ENCODE measurements around the gene TMEM236. TPM values are rescaled to one million over a fixed set of nuclear protein-coding genes. Genes with fewer than 3 reads are reported as not detected.

TMEM236 gene
- total RNA-seq, 1 donor from 2014 or later: 0.43 TPM

DNA sequence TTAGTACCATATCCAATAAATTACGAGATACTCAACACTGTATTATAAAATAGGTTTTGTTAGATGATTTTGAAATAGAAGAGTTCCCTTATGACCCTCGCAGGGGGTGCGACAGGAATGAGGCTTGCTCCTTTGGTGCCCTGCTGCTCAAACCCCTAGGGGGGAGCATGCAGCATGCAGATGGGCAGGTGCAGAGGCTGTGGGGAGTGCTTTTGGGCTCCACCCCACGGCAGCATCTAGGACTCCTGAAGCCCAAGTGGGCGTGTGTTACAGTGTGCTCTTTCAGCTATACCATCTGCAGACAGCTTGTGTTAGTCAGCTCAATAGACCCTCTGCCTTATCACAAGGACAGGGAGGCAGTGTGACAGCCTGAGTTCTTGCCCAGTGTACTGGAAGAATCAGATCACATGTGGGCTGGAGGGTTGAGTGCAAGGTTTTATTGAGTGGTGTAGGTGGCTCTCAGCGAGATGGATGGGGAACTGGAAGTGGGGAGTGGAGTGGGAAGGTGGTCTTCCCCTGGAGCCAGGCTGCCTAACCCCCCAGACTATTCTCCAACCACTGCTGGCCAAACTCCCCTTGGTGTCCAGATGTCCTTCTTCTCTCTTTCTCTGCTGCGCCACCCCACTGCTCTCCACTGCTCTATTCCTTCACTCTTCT is 54.0 kb downstream of the TMEM236 start:
- ATAC-seq (ENCODE audit: poor library complexity) (peak; percentile 50), DNase-seq (no peak)
- intact Hi-C loops (cut with DNase I): no loop called here

DNA sequence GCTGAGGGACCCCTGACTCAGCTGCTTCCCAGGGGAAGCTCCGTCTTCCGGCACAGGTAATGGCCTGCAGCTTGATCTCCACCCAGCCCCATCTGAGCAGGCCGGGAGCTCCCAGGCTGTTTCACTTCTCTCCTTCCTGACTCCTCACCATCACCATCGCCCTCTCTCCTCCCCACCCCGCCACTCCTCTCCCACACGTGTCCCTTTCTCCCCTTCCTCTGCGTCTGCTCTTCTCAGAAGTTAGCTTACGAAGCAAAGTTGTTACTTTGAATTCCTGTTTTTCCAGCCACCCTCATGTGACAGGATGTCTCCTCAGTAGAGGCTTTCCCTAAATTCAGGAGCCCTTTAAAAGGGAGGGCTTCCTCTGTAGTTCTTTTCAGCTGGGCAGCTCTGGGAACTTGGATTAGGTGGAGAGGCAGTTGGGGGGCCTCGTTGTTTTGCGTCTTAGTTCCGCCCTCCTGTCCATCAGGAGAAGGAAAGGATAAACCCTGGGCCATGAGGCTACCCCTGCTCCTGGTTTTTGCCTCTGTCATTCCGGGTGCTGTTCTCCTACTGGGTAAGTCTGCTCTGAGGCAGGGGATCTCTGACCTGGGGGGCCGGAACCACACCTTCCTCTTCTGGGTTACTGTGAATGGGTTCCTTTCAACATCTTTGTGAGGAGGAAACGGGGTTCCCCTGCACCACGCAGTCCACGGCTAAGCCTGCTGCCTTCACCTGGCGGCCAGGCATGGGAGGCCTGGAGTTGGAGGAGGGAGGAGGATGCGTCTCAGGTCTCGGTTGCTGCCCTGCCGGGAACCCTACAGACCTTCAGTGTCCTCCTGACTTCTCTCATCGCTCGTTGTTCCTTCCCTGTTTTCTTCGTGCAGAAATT is 57.2 kb downstream of the TMEM236 start, which contains the start of gene MRC1:
TSS of gene MRC1 (plus strand) at position 378 of the 871 bp plus-strand sequence. CDS start at position 496, 118 bp downstream.
- DNase-seq (peak; percentile 57), ATAC-seq (ENCODE audit: poor library complexity) (peak; percentile 68)
- intact Hi-C loops (cut with DNase I): no loop called here

DNA sequence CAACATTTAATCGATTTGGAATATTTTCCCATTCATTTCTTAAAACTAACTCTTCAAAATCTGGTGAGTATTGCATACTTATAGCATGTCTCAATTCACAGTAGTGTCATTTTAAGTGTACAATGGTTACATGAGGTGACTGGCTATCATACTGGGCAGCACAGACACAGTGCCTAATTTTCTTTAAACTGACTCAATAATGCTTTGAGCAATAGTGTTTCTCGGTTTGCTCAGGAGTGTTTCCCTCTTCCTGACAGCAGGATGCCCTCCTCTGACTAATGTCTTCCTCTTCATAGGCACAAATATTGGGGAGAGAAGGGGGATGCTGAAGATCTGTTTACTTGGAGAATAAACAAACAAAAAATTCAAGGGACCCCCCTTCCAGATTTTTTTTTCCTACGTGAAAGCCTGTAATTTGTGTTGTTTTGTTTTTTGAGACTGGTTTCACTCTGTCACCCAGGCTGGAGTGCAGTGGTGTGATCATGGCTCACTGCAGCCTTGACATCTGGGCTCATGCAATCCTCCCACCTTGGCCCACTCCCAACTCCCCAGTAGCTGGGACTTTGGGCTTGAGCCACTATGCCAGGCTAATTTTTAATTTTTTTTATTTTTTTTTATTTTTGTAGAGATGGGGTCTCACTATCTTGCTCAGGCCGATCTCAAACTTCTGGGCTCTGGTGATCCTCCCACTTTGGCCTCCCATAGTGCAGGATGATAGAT is 59.3 kb downstream of the TMEM236 start:
- ATAC-seq (ENCODE audit: poor library complexity) (no peak), DNase-seq (no peak)
- intact Hi-C loops (cut with DNase I): no loop called here

DNA sequence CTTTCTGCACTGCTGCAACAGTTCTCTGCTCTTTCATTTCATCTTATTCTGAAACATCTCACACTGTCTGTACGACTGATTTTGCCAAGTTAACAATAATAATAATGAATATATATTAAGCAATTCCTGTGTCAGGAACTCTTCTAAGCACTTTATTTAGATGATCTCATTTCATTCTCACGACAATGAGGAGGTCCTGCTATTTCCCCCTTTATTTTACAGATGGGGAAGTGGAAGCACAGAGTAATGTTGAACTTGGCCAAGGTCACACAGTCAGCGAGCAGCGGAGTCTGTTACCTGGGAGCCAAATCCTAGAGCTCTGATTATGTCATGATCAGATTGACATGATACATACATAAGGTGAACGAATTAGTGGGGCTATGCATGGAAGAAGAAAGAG is 63.0 kb downstream of the TMEM236 start:
- DNase-seq (no peak), ATAC-seq (ENCODE audit: poor library complexity) (no peak)
- intact Hi-C loops (cut with DNase I): no loop called here

DNA sequence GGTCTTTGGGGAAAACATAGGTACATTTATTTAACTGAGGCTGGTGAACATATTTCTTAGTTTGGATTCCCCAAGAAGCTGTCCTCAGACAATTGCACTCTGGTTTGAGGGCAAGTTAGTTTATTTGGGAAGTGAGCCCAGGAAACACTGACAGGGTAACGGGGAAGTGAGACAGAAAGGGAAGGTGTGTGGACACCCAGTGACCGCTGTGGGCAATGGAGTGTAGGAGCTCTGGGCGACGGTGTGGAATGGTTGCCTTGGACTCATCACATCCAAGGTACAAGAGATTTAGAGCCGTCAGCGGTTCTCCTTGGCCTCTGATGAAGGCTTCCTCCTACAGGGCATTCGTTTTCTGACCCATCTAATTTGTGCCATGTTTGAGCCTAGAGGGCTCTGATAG is 64.2 kb downstream of the TMEM236 start:
- ATAC-seq (ENCODE audit: poor library complexity) (peak; percentile 38), DNase-seq (no peak)
- intact Hi-C loops (cut with DNase I): no loop called here

DNA sequence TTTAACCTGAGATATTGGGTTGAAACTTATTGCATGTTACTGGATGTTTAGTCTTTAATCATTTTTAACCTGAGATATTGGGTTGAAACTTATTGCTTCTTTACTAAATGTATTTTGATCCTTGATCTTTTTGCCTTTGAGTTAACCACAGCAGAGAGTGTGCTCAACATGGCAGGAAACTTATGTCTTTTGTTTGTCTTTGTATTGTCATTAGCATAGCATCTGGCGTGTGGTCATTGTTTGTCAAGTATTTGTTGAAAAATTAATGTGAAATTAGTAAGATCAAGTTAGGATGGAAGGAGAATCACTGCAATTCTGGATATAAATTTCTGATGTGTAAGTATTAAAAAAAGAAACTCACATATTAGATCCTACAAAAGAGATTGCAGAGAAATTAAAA is 65.3 kb downstream of the TMEM236 start:
- ATAC-seq (ENCODE audit: poor library complexity) (no peak), DNase-seq (no peak)
- intact Hi-C loops (cut with DNase I): no loop called here

DNA sequence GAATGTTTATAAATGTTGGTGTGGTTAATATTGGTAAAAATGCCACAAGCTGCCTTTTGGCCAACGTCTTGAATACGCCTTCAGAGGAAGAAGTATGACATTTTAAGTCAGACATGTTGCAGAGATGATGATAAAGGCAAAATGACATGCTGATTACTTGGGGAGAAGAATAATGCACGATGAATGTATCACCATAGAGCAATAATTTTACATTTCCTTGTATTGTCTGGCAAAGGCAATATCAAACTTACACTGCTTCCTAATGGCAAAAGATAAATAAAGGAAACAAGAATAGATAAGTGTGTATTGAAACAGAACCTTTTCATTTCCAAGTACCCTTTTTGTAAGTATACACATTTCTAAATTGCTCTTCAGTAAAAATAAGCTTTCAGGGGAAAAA is 65.8 kb downstream of the TMEM236 start:
- DNase-seq: no peak
- no peak for ATAC-seq (ENCODE audit: poor library complexity)
- intact Hi-C loops (cut with DNase I): no loop called here

DNA sequence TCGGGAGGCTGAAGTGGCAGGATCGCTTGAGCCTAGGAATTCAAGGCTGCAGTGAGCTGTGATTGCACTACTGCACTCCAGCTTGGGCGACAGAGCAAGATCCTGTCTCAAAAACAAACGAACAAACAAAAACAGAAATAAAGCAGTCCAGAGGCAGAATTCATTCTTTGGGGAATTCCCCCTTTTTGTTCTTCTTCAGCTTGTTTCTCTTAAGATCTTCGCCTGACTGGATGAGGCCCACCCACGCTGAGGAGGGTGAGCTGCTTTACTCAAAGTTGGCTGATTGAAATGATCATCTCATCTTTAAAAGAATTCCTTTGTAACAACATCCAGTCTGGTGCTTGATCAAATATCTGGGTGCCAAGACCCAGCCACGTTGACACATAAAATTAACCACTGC is 67.8 kb downstream of the TMEM236 start:
- DNase-seq (no peak), ATAC-seq (ENCODE audit: poor library complexity) (no peak)
- intact Hi-C loops (cut with DNase I): no loop called here

DNA sequence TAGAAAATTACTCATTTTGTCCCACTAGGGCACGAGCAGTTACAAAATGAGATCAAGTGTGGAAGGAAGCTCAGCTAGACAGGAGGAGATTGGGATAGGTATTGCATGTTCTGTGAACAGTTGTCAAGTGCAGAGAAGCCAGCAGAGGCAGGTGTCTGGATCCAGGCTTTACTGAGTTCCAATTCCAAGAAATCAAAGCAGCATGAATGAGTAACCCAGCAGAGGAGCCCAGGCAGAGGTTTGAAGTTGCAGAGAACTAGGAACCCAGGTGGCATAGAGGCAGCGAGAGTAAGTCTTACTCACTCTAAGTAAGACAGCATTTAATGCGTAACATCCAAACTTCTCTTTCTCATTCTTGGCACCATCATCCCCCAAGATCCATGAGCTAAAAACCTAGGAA is 68.9 kb downstream of the TMEM236 start:
- ATAC-seq (ENCODE audit: poor library complexity) (no peak), DNase-seq (no peak)
- intact Hi-C loops (cut with DNase I): no loop called here

DNA sequence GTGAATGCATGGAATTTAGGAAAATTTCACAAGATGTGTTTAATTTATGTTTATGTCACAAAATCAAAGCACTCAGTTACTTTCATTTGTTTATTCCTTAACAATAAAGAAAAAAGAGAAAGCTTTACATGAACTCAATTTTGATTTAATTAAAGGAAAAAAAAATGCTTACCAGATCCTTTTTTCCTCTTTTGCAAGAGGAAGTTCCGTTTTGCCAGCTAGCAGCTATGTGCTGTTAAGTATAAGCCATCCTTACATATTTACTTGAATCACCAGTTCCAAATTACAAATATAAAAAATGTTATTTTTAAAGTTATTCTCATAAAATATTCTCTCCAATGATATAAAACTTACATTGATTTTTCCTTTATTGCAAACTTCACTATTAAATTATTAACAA is 69.9 kb downstream of the TMEM236 start:
- DNase-seq (no peak), ATAC-seq (ENCODE audit: poor library complexity) (no peak)
- intact Hi-C loops (cut with DNase I): no loop called here

DNA sequence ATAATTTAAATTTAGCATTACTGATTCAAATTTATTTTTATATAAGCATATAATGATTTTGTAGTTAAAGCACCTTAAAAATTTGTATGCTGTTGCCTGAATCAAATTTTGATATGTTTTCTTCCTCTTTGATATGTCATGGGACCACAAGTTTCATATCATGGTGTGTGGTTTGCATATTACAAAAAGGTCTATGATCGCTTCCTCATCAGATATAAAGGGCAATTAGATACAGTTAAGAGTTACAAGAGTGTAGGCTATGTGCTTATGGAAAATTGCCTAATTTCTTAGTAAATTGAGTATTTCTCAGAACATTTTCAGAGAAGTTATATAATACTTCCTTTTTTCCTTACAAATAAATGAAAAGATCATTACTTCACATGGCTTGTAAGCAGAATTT is 79.3 kb downstream of the TMEM236 start:
- DNase-seq (no peak), ATAC-seq (ENCODE audit: poor library complexity) (no peak)
- intact Hi-C loops (cut with DNase I): no loop called here

DNA sequence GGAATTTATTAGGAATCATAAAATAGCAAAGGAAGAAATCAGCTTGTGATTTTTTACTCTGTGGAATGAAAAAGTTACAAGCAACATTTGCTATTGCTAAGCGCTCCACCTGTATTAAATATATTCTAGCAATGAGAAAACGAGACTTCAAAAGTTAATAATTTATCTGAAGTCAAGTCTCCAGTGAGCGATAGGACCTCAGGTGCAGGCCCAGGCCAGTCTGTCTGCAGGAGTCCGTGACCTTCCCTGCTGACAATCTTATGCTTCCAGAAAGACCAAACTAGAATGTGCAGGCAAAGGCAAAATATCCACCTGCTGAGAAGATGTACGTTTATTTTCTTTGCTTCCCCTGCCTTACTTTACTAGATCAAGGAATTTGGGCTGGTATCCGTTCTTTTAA is 79.9 kb downstream of the TMEM236 start:
- DNase-seq: no peak
- ATAC-seq (ENCODE audit: poor library complexity): no peak
- intact Hi-C loops (cut with DNase I): no loop called here

DNA sequence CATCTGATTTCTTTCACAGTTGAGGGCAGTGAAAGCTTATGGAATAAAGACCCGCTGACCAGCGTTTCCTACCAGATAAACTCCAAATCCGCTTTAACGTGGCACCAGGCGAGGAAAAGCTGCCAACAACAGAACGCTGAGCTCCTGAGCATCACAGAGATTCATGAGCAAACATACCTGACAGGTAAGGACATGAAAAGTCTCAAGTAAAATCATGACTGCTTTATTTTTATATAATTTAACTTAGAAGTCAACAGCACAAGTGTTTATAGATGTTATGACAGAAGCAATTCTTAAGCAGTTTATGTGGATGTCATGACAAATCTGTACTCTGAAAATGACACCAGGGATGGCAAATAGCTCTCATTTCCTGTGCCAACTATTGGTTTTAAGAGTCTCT is 81.7 kb downstream of the TMEM236 start:
- no peak for ATAC-seq (ENCODE audit: poor library complexity)
- no peak for DNase-seq
- intact Hi-C loops (cut with DNase I): no loop called here

DNA sequence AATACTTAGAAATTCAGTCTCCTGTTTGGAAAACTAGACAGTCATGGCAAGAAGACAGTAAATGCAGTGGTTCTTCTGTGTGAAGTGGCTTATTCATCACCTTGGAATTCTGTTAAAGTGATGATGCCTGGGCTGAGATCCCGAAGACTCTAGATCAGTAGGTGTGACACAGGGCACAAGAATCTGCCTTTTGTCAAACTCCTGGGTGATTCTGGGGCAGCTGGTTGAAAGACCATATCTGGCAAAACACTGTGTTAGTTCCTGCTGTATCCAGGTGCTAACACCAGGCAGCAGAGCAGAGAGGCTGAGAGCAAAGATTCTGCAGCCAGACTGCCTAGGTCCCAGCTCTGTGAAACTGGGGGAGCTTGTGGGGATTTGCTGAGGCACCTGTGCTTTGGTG is 83.7 kb downstream of the TMEM236 start:
- intact Hi-C loops (cut with DNase I): loop anchor here (5.0 kb wide), 1 partner anchor 228 kb away; no protein-coding TSS in a partner anchor
- ATAC-seq (ENCODE audit: poor library complexity) (no peak), DNase-seq (no peak)

DNA sequence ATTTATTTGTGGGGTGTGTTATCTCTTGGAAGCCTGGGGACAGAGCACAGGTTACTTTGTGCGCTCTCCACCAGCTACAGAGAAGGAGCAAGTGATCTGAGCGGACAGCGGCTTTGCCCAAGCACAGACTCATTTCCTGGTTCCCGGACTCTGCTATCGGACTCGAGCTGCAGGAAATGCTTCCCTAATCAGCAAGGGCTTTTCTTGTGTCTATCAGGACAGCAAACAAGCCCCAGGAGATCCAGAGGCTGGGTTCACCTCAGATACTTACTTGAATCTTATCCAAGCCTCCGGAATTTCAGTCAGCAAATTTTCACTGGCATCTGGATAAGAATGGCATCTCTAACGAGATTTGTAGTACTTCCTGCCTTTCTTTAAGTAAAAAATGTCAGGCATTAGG is 84.9 kb downstream of the TMEM236 start:
- intact Hi-C loops (cut with DNase I): loop anchor here (5.0 kb wide), 1 partner anchor 230 kb away; no protein-coding TSS in a partner anchor
- DNase-seq (no peak), ATAC-seq (ENCODE audit: poor library complexity) (peak; percentile 80)

DNA sequence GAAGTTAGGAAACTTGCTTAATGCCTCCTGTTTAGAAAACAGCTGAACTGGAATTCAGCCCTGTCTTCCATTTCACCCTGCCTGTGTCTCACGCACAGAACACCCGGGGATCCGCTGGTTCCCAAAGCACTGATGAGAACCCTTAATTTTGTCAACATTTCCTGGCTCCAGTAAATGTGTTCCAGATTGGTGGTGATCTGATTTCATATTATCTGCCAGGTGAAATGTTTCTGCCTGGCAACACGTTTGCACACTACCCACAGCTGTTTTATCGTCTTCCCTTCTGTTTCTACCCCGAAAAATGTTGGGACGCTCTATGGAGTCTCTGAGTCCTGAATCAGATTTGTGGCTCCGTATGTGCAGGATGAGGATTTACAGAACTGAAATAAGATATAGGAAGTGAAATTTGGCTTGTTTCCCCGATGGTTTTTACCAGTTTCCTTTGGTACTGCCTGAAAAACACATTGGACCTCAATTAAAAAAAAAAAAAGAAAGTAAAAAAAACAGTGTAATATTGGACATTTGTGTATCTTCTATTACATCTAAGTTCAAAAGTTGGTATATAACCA is 86.2 kb downstream of the TMEM236 start:
- ATAC-seq (ENCODE audit: poor library complexity) (peak; percentile 30), DNase-seq (no peak)
- intact Hi-C loops (cut with DNase I): loop anchor here (5.0 kb wide), 1 partner anchor 231 kb away; no protein-coding TSS in a partner anchor

DNA sequence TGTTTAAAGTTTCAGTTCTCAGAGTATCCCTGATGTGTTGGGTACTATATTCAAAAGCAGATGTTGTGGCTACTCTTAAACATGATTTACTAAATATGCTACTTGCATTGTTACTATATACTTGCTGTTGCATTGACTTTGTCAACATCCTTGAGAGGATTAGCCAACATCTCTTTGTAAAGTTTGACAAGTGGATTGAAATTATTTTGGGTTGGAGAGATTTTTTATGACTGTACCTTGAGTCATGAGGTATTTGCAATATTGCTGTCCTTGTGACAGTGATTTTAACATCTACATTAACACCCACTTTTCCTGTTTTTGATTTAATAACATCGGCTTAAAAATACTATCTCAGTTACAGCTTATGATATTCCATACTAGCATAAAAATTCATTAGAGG is 89.0 kb downstream of the TMEM236 start:
- DNase-seq (no peak), ATAC-seq (ENCODE audit: poor library complexity) (no peak)
- intact Hi-C loops (cut with DNase I): no loop called here

DNA sequence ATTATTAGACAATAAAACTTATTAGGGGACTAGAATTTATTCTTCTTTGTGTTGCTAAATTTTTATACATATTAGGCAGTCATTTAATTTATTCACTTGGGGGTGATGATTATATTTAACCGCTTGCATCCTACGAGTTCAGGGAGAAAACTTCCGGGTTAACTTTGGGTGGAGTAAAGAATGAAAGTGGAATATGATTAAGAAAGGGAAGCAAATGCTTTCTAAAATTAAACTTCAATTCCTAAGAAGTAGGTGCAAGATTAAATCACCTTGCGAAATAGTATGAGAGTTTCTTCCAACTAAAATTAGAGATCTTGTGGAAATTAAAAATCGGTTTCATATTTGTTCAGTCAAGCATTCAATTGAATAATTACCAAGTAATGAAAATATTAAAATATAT is 90.6 kb downstream of the TMEM236 start:
- intact Hi-C loops (cut with DNase I): no loop called here
- DNase-seq: no peak
- no peak for ATAC-seq (ENCODE audit: poor library complexity)
